PC-9 (cell line): Measurements from ENCODE around the gene VIPR1.

ENCODE experiments used
- EZH2 ChIP-seq: fragments of 200-600 bp; sonication (generic); IDR thresholded peaks from 2 replicates; pipeline ENCODE4 v1.8.0; 2017; ENCODE audit warnings: antibody characterized with exemption, low read depth
- TF ChIP-seq, protein P1 (sequence below): fragments of 200-600 bp; sonication (generic); conservative IDR thresholded peaks from 2 replicates; pipeline ENCODE4 v1.6.1; 2017; ENCODE audit warnings: mixed run types, antibody characterized with exemption, mild to moderate bottlenecking, moderate library complexity

DNA sequence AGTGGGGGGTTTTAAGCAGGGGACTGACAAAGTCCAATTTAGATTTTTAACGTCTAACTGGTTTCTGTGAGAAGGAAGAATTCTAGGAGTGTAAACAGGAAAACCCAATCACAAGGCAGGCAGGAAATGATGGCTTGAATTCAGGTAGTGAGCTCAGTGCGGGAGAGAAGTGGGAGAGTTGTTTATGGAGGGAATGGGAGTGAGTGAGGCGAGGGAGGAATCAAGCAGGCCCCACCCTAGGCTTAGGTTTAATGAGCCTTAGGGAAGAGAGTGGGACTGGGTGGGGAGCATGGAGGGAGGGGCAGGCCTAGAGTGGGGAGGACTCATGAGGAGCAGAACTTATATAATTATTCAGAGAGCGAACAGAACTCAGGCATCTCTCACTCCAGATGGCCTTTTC is 17.9 kb downstream of the VIPR1 start:
- TF ChIP-seq, protein P1, sequence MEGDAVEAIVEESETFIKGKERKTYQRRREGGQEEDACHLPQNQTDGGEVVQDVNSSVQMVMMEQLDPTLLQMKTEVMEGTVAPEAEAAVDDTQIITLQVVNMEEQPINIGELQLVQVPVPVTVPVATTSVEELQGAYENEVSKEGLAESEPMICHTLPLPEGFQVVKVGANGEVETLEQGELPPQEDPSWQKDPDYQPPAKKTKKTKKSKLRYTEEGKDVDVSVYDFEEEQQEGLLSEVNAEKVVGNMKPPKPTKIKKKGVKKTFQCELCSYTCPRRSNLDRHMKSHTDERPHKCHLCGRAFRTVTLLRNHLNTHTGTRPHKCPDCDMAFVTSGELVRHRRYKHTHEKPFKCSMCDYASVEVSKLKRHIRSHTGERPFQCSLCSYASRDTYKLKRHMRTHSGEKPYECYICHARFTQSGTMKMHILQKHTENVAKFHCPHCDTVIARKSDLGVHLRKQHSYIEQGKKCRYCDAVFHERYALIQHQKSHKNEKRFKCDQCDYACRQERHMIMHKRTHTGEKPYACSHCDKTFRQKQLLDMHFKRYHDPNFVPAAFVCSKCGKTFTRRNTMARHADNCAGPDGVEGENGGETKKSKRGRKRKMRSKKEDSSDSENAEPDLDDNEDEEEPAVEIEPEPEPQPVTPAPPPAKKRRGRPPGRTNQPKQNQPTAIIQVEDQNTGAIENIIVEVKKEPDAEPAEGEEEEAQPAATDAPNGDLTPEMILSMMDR: no peak
- TF ChIP-seq EZH2: no peak
